SK-N-SH (cell line): ENCODE results near the gene HAND1. TPM values are rescaled to one million over a fixed set of nuclear protein-coding genes. Genes with fewer than 3 reads are reported as not detected.

ENCODE experiments used
- CTCF ChIA-PET: fragments of 300-600, 350-600 bp; formaldehyde crosslinking; extraction: SDS; loops from one replicate; lab custom pipeline; 2021; lab: Yijun Ruan, JAX
- POLR2A ChIA-PET: fragments of 350-600 bp; sonication (Branson Sonifier 250); formaldehyde crosslinking; extraction: SDS; loops from one replicate; lab custom pipeline; 2020; ENCODE audit warnings: antibody characterized with exemption, inconsistent platforms; lab: Yijun Ruan, JAX
- DNase-seq: peaks from one replicate; pipeline ENCODE4 v3.0.0; 2012
- H2AFZ ChIP-seq: fragments of 200-600 bp; sonication (generic); 2 replicates; pipeline ENCODE4 v1.8.1; 2016; ENCODE audit warnings: antibody characterized with exemption, mild to moderate bottlenecking, low read depth
- H3F3A ChIP-seq: fragments of 200-600 bp; sonication (generic); replicated peaks from 2 replicates; pipeline ENCODE3; 2016; ENCODE audit warnings: antibody characterized with exemption, mild to moderate bottlenecking; ENCODE audit not compliant: insufficient read depth
- H3K27ac ChIP-seq, 2 experiments: fragments of 200-500 bp in 1 of 2; fragments of 200-600 bp in 1 of 2; sonication (Bioruptor generic) in 1 of 2; sonication (generic), shearing (Covaris generic) in 1 of 2; 2 replicates each; pipeline versions ENCODE4 v1.5.1 to v1.6.1; 2014 to 2016; ENCODE audit warnings: low read depth in 2 of 2, inconsistent platforms in 1 of 2, low read length in 1 of 2, mild to moderate bottlenecking in 1 of 2, mixed read lengths in 1 of 2
- H3K27me3 ChIP-seq: fragments of 200-600 bp; sonication (generic), shearing (Covaris generic); 2 replicates; pipeline ENCODE4 v1.6.1; 2016; ENCODE audit warnings: mixed run types; ENCODE audit not compliant: insufficient read depth
- H3K36me3 ChIP-seq, 2 experiments: fragments of 200-500 bp in 1 of 2; fragments of 200-600 bp in 1 of 2; sonication (Bioruptor generic) in 1 of 2; sonication (generic) in 1 of 2; replicated peaks in 1 of 2; 2 replicates each; pipeline versions ENCODE3 to v1.5.1; 2014 to 2016; ENCODE audit warnings: low read length in 1 of 2, mild to moderate bottlenecking in 1 of 2; ENCODE audit not compliant: insufficient read depth in 2 of 2, control insufficient read depth in 1 of 2
- H3K4me1 ChIP-seq, 2 experiments: fragments of 200-500 bp in 1 of 2; fragments of 200-600 bp in 1 of 2; sonication (Bioruptor generic) in 1 of 2; sonication (generic), shearing (Covaris generic) in 1 of 2; 2 replicates each; pipeline versions ENCODE4 v1.5.1 to v1.6.1; 2014 to 2016; ENCODE audit warnings: low read depth in 1 of 2, low read length in 1 of 2, mixed run types in 1 of 2; ENCODE audit not compliant: insufficient read depth in 2 of 2, control insufficient read depth in 1 of 2
- H3K4me2 ChIP-seq: fragments of 200-600 bp; sonication (generic), shearing (Covaris generic); 2 replicates; pipeline ENCODE4 v1.6.1; 2017; ENCODE audit warnings: mixed run types
- H3K4me3 ChIP-seq, 2 experiments: fragments of 200-500 bp in 1 of 2; fragments of 200-600 bp in 1 of 2; sonication (Bioruptor generic) in 1 of 2; sonication (generic), shearing (Covaris generic) in 1 of 2; 2 replicates each; pipeline versions ENCODE4 v1.5.1 to v1.8.1; 2014 to 2016; ENCODE audit warnings: low read depth in 2 of 2, inconsistent platforms in 1 of 2, low read length in 1 of 2, mild to moderate bottlenecking in 1 of 2, mixed read lengths in 1 of 2, moderate library complexity in 1 of 2
- H3K79me2 ChIP-seq: fragments of 200-600 bp; sonication (generic); 2 replicates; pipeline ENCODE4 v1.8.1; 2017; ENCODE audit warnings: mild to moderate bottlenecking; ENCODE audit not compliant: insufficient read depth
- H3K9ac ChIP-seq: fragments of 200-600 bp; sonication (generic); 2 replicates; pipeline ENCODE4 v1.6.1; 2017; ENCODE audit warnings: mixed run types
- H3K9me2 ChIP-seq: fragments of 200-600 bp; sonication (generic); 2 replicates; pipeline ENCODE4 v1.6.1; 2017; ENCODE audit warnings: mixed run types
- H3K9me3 ChIP-seq: fragments of 200-600 bp; sonication (generic); 2 replicates; pipeline ENCODE4 v1.6.1; 2017; ENCODE audit warnings: mixed run types, mild to moderate bottlenecking, moderate library complexity
- H4K20me1 ChIP-seq: fragments of 200-600 bp; sonication (generic); 2 replicates; pipeline ENCODE4 v1.6.1; 2017; ENCODE audit warnings: mild to moderate bottlenecking, mixed run types; ENCODE audit not compliant: insufficient read depth
- CHD2 ChIP-seq: fragments of 150-350 bp; IDR thresholded peaks from 2 replicates; pipeline ENCODE4 v1.6.1; 2018; ENCODE audit warnings: low read length; ENCODE audit not compliant: partially characterized antibody
- ELF1 ChIP-seq: IDR thresholded peaks from 2 replicates; pipeline ENCODE4 v1.4.0; 2012
- EP300 ChIP-seq, 2 experiments: IDR thresholded peaks; 2 replicates each; pipeline versions ENCODE4 v1.4.0 to v1.6.1; 2012; ENCODE audit warnings: borderline replicate concordance in 1 of 2, low read depth in 1 of 2, low read length in 1 of 2
- FOXM1 ChIP-seq: IDR thresholded peaks from 2 replicates; pipeline ENCODE4 v1.4.0; 2012; ENCODE audit warnings: low read depth, mild to moderate bottlenecking
- GABPA ChIP-seq: IDR thresholded peaks from 2 replicates; pipeline ENCODE4 v1.4.0; 2012; ENCODE audit warnings: low read depth, mild to moderate bottlenecking
- GATA2 ChIP-seq: sonication (generic); formaldehyde crosslinking; IDR thresholded peaks from 2 replicates; pipeline ENCODE4 v1.5.0; 2020; ENCODE audit warnings: mild to moderate bottlenecking, missing genetic modification reagents
- JUND ChIP-seq: IDR thresholded peaks from 2 replicates; pipeline ENCODE4 v1.4.0; 2012
- MEF2A ChIP-seq: IDR thresholded peaks from 2 replicates; pipeline ENCODE4 v1.4.0; 2012; ENCODE audit warnings: low read depth, borderline replicate concordance
- MXI1 ChIP-seq: IDR thresholded peaks from 2 replicates; pipeline ENCODE4 v1.6.1; 2012; ENCODE audit warnings: mild to moderate bottlenecking, low read depth, low read length, improper control_type of control experiment
- NFIC ChIP-seq: IDR thresholded peaks from 2 replicates; pipeline ENCODE4 v1.4.0; 2012; ENCODE audit warnings: borderline replicate concordance
- NRF1 ChIP-seq: IDR thresholded peaks from 2 replicates; pipeline ENCODE4 v1.6.1; 2012; ENCODE audit warnings: low read depth, mild to moderate bottlenecking, low read length
- POLR2AphosphoS5 ChIP-seq: IDR thresholded peaks from 2 replicates; pipeline ENCODE4 v1.6.1; 2012; ENCODE audit warnings: low read depth, low read length
- RAD21 ChIP-seq: IDR thresholded peaks from 2 replicates; pipeline ENCODE4 v1.6.1; 2012; ENCODE audit warnings: mild to moderate bottlenecking, low read length
- RCOR1 ChIP-seq: fragments of 150-350 bp; IDR thresholded peaks from 2 replicates; pipeline ENCODE4 v1.6.1; 2017; ENCODE audit warnings: antibody characterized with exemption, low read length
- RFX5 ChIP-seq: IDR thresholded peaks from 2 replicates; pipeline ENCODE4 v1.6.1; 2012; ENCODE audit warnings: mild to moderate bottlenecking, improper control_type of control experiment, low read length
- TCF12 ChIP-seq: IDR thresholded peaks from 2 replicates; pipeline ENCODE4 v1.4.0; 2012
- TEAD4 ChIP-seq: IDR thresholded peaks from 2 replicates; pipeline ENCODE4 v1.4.0; 2012; ENCODE audit warnings: mild to moderate bottlenecking, borderline replicate concordance; ENCODE audit not compliant: insufficient read depth
- YY1 ChIP-seq: IDR thresholded peaks from 2 replicates; pipeline ENCODE4 v1.4.0; 2012; ENCODE audit warnings: low read depth, mild to moderate bottlenecking
- whole genome bisulfite sequencing: methylation state at CpG from one replicate; pipeline ENCODE4 v1.1.6; 2017; ENCODE audit warnings: low lambda C conversion rate; 5-methylcytosine and 5-hydroxymethylcytosine counted together
- polyA plus RNA-seq, 3 experiments: library from polyadenylated mRNA; depleted of rRNA; stranded (reverse); fragments of >200 nt; gene quantifications; 2 replicates each; pipeline ENCODE4 v1.2.3, GENCODE V29; 2012
- TF ChIP-seq, protein P1 (sequence below): IDR thresholded peaks from 2 replicates; pipeline ENCODE4 v1.6.1; 2012; ENCODE audit warnings: mild to moderate bottlenecking, low read depth, low read length, moderate library complexity
- TF ChIP-seq, protein P2 (sequence below): IDR thresholded peaks from 2 replicates; pipeline ENCODE4 v1.4.0; 2012; ENCODE audit warnings: low read depth
- TF ChIP-seq, protein P3 (sequence below): IDR thresholded peaks from 2 replicates; pipeline ENCODE4 v1.4.0; 2012; ENCODE audit warnings: low read depth, borderline replicate concordance
- TF ChIP-seq, protein P4 (sequence below): fragments of 200-600 bp; sonication (generic); IDR thresholded peaks from 2 replicates; pipeline ENCODE4 v1.6.1; 2017; ENCODE audit warnings: antibody characterized with exemption, mild to moderate bottlenecking, moderate library complexity

HAND1 gene
- polyA plus RNA-seq, 1 of the 3 experiments (the other 2 are of a cell fraction): 1.1 TPM

DNA sequence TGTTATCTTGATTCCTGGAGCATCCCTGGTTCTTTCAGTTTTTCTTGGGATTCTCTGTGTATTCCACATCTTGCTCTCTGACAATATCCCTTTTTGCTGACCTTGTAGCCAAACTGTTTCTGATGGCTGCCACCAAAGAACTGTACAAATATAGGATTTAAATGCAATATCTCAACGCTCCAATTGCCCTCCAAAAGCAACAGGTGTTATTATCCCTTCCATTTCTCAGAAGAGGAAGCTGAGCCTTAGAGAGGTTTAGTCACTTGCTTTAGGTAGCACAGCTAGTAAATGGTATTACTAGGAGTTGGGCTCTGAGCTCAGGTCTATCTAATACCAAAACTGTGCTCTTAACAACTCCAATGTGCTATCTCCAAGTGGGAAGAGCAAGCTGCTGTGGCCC, 24.2 kb upstream of the HAND1 start:
- Histone ChIP-seq H3K9me2 (no peaks in the 10 kb centered on the region), H3K9me3 (no peaks in the 10 kb centered on the region), H3K27me3 (no peaks in the 10 kb centered on the region; the same call in none of the 2 replicates), H3K4me2 (no peak overlapping the region), H3K36me3 (no peaks in the 10 kb centered on the region), H2AFZ (no peak overlapping the region), H3K9ac (no peak overlapping the region), H4K20me1 (no peaks in the 10 kb centered on the region), H3F3A (no peaks in the 10 kb centered on the region), H3K27ac (no peak overlapping the region), H3K4me1 (peaks cover 0 to 22% of the 10 kb centered on the region in 2 experiments; a peak in 2 of 4 replicates), H3K4me3 (no peak overlapping the region), H3K79me2 (no peaks in the 10 kb centered on the region)
- TF ChIP-seq NFIC: no peak
- TF ChIP-seq, protein P1, sequence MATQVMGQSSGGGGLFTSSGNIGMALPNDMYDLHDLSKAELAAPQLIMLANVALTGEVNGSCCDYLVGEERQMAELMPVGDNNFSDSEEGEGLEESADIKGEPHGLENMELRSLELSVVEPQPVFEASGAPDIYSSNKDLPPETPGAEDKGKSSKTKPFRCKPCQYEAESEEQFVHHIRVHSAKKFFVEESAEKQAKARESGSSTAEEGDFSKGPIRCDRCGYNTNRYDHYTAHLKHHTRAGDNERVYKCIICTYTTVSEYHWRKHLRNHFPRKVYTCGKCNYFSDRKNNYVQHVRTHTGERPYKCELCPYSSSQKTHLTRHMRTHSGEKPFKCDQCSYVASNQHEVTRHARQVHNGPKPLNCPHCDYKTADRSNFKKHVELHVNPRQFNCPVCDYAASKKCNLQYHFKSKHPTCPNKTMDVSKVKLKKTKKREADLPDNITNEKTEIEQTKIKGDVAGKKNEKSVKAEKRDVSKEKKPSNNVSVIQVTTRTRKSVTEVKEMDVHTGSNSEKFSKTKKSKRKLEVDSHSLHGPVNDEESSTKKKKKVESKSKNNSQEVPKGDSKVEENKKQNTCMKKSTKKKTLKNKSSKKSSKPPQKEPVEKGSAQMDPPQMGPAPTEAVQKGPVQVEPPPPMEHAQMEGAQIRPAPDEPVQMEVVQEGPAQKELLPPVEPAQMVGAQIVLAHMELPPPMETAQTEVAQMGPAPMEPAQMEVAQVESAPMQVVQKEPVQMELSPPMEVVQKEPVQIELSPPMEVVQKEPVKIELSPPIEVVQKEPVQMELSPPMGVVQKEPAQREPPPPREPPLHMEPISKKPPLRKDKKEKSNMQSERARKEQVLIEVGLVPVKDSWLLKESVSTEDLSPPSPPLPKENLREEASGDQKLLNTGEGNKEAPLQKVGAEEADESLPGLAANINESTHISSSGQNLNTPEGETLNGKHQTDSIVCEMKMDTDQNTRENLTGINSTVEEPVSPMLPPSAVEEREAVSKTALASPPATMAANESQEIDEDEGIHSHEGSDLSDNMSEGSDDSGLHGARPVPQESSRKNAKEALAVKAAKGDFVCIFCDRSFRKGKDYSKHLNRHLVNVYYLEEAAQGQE: no peak
- no peak for TF ChIP-seq POLR2AphosphoS5
- TF ChIP-seq, protein P2, sequence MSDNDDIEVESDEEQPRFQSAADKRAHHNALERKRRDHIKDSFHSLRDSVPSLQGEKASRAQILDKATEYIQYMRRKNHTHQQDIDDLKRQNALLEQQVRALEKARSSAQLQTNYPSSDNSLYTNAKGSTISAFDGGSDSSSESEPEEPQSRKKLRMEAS: no peak
- TF ChIP-seq NRF1: no peak
- TF ChIP-seq EP300 (IDR thresholded peaks at IDR 0.05; ENCODE audit: borderline replicate concordance in 1 of 2, low read depth in 1 of 2, low read length in 1 of 2): no peak
- no peak for TF ChIP-seq JUND
- no peak for TF ChIP-seq MXI1
- TF ChIP-seq RFX5: no peak
- TF ChIP-seq GATA2 (CRISPR knock-in tag): no peak
- TF ChIP-seq GABPA: no peak
- no peak for TF ChIP-seq YY1
- DNase-seq: no peak
- ChIA-PET CTCF (interaction anchor here (0.6 to 13.0 kb wide), 3 partner anchors 16 to 30 kb away, joined by 3 to 112 read pairs (median 11); no protein-coding TSS in a partner anchor), POLR2A (interaction anchor here (1.5 kb wide), 1 partner anchor 15 kb away, joined by 5 read pairs; no protein-coding TSS in a partner anchor)
- 46% methylated on average over 1 of the region's 1 CpG for WGBS

DNA sequence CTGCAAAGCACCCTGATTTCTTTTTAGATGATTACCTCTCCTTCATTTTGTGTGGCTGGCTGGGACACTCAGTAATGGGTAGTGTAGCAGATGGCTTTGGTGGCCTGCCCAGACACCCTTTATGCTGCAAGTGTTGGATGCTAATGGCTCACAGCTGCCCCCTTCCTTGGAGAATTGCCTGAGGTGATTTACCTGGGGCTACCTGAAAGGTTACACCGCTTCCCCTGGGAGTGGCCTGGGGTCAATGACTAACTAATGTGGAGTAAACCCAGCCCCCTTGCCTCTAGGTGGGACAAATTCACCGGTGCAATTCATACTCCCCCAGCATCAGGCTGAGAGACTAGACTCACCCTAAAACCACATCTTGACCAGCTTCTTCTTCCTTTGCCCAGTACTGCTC, 23.5 kb upstream of the HAND1 start:
- H3K4me1 ChIP-seq: peaks cover 0 to 22% of the 10 kb centered on the region in 2 experiments; a peak in 2 of 4 replicates
- ChIA-PET POLR2A (interaction anchor here (1.5 kb wide), 1 partner anchor 15 kb away, joined by 5 read pairs; no protein-coding TSS in a partner anchor), CTCF (interaction anchor here (0.9 to 3.4 kb wide), 2 partner anchors 15 to 22 kb away, joined by 3 to 11 read pairs; no protein-coding TSS in a partner anchor)
- no peaks in the 10 kb centered on the region for H4K20me1 ChIP-seq
- H2AFZ ChIP-seq: no peak overlapping the region
- H3F3A ChIP-seq: no peaks in the 10 kb centered on the region
- H3K4me2 ChIP-seq: no peak overlapping the region
- H3K36me3 ChIP-seq: no peaks in the 10 kb centered on the region
- DNase-seq: no peak
- H3K9ac ChIP-seq: no peak overlapping the region
- no peaks in the 10 kb centered on the region for H3K79me2 ChIP-seq
- WGBS: 57% methylated on average over 2 of the region's 2 CpGs
- no peaks in the 10 kb centered on the region for H3K9me2 ChIP-seq
- H3K4me3 ChIP-seq: no peak overlapping the region
- no peak overlapping the region; a peak in 1 of 4 replicates for H3K27ac ChIP-seq
- H3K27me3 ChIP-seq: no peaks in the 10 kb centered on the region; the same call in none of the 2 replicates
- H3K9me3 ChIP-seq: no peaks in the 10 kb centered on the region
- TF ChIP-seq ELF1 (no peak), MEF2A (no peak), GATA2 (CRISPR knock-in tag) (no peak), RCOR1 (no peak), TEAD4 (no peak), FOXM1 (no peak), CHD2 (no peak), JUND (no peak), RAD21 (no peak), TCF12 (no peak), NRF1 (no peak)
- TF ChIP-seq, protein P2: no peak
- TF ChIP-seq, protein P3, sequence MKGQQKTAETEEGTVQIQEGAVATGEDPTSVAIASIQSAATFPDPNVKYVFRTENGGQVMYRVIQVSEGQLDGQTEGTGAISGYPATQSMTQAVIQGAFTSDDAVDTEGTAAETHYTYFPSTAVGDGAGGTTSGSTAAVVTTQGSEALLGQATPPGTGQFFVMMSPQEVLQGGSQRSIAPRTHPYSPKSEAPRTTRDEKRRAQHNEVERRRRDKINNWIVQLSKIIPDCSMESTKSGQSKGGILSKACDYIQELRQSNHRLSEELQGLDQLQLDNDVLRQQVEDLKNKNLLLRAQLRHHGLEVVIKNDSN: no peak
- TF ChIP-seq, protein P4, sequence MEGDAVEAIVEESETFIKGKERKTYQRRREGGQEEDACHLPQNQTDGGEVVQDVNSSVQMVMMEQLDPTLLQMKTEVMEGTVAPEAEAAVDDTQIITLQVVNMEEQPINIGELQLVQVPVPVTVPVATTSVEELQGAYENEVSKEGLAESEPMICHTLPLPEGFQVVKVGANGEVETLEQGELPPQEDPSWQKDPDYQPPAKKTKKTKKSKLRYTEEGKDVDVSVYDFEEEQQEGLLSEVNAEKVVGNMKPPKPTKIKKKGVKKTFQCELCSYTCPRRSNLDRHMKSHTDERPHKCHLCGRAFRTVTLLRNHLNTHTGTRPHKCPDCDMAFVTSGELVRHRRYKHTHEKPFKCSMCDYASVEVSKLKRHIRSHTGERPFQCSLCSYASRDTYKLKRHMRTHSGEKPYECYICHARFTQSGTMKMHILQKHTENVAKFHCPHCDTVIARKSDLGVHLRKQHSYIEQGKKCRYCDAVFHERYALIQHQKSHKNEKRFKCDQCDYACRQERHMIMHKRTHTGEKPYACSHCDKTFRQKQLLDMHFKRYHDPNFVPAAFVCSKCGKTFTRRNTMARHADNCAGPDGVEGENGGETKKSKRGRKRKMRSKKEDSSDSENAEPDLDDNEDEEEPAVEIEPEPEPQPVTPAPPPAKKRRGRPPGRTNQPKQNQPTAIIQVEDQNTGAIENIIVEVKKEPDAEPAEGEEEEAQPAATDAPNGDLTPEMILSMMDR: no peak
